ENCODE results near the gene CFAP299.
A peak's percentile ranks its signal among the peaks of the same experiment; 100 is the strongest.

CFAP299 gene

GRCh38 chr4:80333121-80333520 is 2.4 kb upstream of the CFAP299 start:
- H3K9me2 ChIP-seq (ENCODE audit: low read depth, low read length) = no peaks in the 10 kb centered on the region
- H3K4me1 ChIP-seq (ENCODE audit: insufficient read depth, low read length, severe bottlenecking) = peaks cover 16% of the 10 kb centered on the region
- H3K79me2 ChIP-seq (ENCODE audit: insufficient read depth, low read length) = no peaks in the 10 kb centered on the region
- no peaks in the 10 kb centered on the region for H4K20me1 ChIP-seq (ENCODE audit: insufficient read depth, low read length)
- no peaks in the 10 kb centered on the region for H3K36me3 ChIP-seq (ENCODE audit: insufficient read depth, low read length)
- no peak overlapping the region for H3K9ac ChIP-seq (ENCODE audit: low read length)
- H2AFZ ChIP-seq (ENCODE audit: low read length) = no peak overlapping the region
- no peaks in the 10 kb centered on the region for H3K27me3 ChIP-seq (ENCODE audit: insufficient read depth, low read length)
- no peak for TF ChIP-seq CTCF (IDR thresholded peaks at IDR 0.05; ENCODE audit: low read length)
- TF ChIP-seq EZH2 (IDR thresholded peaks at IDR 0.05; ENCODE audit: borderline replicate concordance, low read length) = no peak
- no peak overlapping the region for H3K4me3 ChIP-seq (ENCODE audit: low read depth, low read length, poor library complexity, severe bottlenecking)
- H3F3A ChIP-seq (ENCODE audit: insufficient read depth, low read length) = no peaks in the 10 kb centered on the region
- H3K4me2 ChIP-seq (ENCODE audit: low read length) = no peak overlapping the region
- H3K9me3 ChIP-seq (ENCODE audit: low read length) = no peaks in the 10 kb centered on the region
- no peak overlapping the region for H3K27ac ChIP-seq (ENCODE audit: low read depth, low read length, poor library complexity, severe bottlenecking)

- Histone ChIP-seq H3K27me3 (ENCODE audit: insufficient read depth, low read length) (0 out of 2 replicates have a peak, but pooled peaks cover 6% of the 10 kb centered on the region), H2AFZ (ENCODE audit: low read length) (no peak overlapping the region), H3K4me2 (ENCODE audit: low read length) (no peak overlapping the region), H3F3A (ENCODE audit: insufficient read depth, low read length) (no peaks in the 10 kb centered on the region), H3K27ac (ENCODE audit: low read depth, low read length, poor library complexity, severe bottlenecking) (no peak overlapping the region), H3K9me3 (ENCODE audit: low read length) (no peaks in the 10 kb centered on the region), H3K4me1 (ENCODE audit: insufficient read depth, low read length, severe bottlenecking) (peaks cover 16% of the 10 kb centered on the region), H3K36me3 (ENCODE audit: insufficient read depth, low read length) (no peaks in the 10 kb centered on the region), H3K79me2 (ENCODE audit: insufficient read depth, low read length) (no peaks in the 10 kb centered on the region), H4K20me1 (ENCODE audit: insufficient read depth, low read length) (no peaks in the 10 kb centered on the region), H3K9me2 (ENCODE audit: low read depth, low read length) (no peaks in the 10 kb centered on the region), H3K9ac (ENCODE audit: low read length) (no peak overlapping the region), H3K4me3 (ENCODE audit: low read depth, low read length, poor library complexity, severe bottlenecking) (no peak overlapping the region)
- TF ChIP-seq CTCF (IDR thresholded peaks at IDR 0.05; ENCODE audit: low read length) (no peak), EZH2 (IDR thresholded peaks at IDR 0.05; ENCODE audit: borderline replicate concordance, low read length) (no peak)
Measured at GRCh38 chr4:80334568-80334967, 962 bp upstream of the CFAP299 start.

- 0 out of 2 replicates have a peak, but pooled peaks cover 6% of the 10 kb centered on the region for H3K27me3 ChIP-seq (ENCODE audit: insufficient read depth, low read length)
- H2AFZ ChIP-seq (ENCODE audit: low read length) = no peak overlapping the region
- H3K9me2 ChIP-seq (ENCODE audit: low read depth, low read length) = no peaks in the 10 kb centered on the region
- H4K20me1 ChIP-seq (ENCODE audit: insufficient read depth, low read length) = no peaks in the 10 kb centered on the region
- H3F3A ChIP-seq (ENCODE audit: insufficient read depth, low read length) = no peaks in the 10 kb centered on the region
- H3K36me3 ChIP-seq (ENCODE audit: insufficient read depth, low read length) = no peaks in the 10 kb centered on the region
- peak overlapping the region; percentile 89 for H3K4me2 ChIP-seq (ENCODE audit: low read length)
- peak overlapping the region; percentile 77 for H3K4me3 ChIP-seq (ENCODE audit: low read depth, low read length, poor library complexity, severe bottlenecking)
- no peak overlapping the region for H3K27ac ChIP-seq (ENCODE audit: low read depth, low read length, poor library complexity, severe bottlenecking)
- H3K79me2 ChIP-seq (ENCODE audit: insufficient read depth, low read length) = no peaks in the 10 kb centered on the region
- TF ChIP-seq CTCF (IDR thresholded peaks at IDR 0.05; ENCODE audit: low read length) (no peak), EZH2 (IDR thresholded peaks at IDR 0.05; ENCODE audit: borderline replicate concordance, low read length) (no peak)
- H3K4me1 ChIP-seq (ENCODE audit: insufficient read depth, low read length, severe bottlenecking) = peaks cover 16% of the 10 kb centered on the region
- H3K9me3 ChIP-seq (ENCODE audit: low read length) = no peaks in the 10 kb centered on the region
- H3K9ac ChIP-seq (ENCODE audit: low read length) = peak overlapping the region; percentile 20; the same call in 1 of the 2 replicates
Measured at GRCh38 chr4:80335226-80335553, 340 bp upstream of the CFAP299 start.
